ENCODE data around the gene OS9.
A peak's percentile ranks its signal among the peaks of the same experiment; 100 is the strongest.

The OS9 gene

DNA sequence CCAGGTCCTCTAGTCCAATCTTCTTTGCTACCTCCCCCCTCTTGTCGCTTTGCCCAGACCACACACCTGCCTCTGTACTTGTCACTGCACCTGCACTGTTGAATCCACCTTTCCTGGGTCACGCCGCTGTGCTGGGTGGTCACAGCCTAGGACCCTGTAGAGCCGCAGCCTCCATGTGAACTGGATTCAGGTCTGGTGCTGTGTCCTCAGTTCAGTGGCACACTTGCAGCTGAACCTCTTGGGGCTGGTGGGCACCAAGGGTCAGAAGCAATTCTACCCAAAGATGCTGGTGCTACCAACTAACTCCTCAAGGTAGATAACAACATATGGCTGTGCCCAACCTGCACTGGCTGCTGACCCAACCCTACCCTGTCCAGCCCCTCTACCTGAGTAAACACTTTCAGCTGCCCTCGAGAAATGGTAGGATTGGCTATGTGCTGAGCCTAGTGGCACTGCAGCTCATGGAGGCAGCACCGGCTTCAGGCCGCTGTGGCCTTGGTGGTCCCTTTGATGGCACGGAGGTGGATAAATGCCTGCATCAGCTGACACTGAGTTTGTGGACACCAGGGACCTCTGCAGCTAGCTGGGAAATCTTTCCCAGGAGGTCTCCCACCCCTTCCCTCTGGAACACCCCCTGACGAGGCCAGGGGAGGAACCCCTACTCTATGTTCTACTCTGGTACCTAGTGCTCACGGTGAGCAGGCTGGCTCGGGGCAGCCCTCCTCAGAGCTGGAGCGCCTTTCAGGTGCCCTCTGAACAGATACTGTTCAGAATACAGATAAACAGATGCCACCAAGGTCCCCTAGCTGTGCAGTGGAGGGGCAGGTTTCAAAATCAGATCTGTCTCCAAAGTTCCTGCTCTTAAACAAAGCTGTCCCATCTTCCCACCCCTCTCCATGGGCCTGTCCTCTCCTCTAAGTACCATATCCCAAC is 30.3 kb downstream of the OS9 start:
- no peak for TF ChIP-seq CTCF (IDR thresholded peaks at IDR 0.05; ENCODE audit: insufficient read depth, low read length, poor library complexity, severe bottlenecking)
- H3K27me3 ChIP-seq (replicated peaks; ENCODE audit: control insufficient read depth, insufficient read depth, low read length): no peaks in the 10 kb centered on the region
- no peak overlapping the region for H3K4me3 ChIP-seq (replicated peaks; ENCODE audit: low read depth, low read length)
- no peak for DNase-seq (ENCODE audit: extremely low read depth, insufficient read length)
- peaks cover 36% of the 10 kb centered on the region for H3K36me3 ChIP-seq (ENCODE audit: control insufficient read depth, insufficient read depth, low read length)

DNA sequence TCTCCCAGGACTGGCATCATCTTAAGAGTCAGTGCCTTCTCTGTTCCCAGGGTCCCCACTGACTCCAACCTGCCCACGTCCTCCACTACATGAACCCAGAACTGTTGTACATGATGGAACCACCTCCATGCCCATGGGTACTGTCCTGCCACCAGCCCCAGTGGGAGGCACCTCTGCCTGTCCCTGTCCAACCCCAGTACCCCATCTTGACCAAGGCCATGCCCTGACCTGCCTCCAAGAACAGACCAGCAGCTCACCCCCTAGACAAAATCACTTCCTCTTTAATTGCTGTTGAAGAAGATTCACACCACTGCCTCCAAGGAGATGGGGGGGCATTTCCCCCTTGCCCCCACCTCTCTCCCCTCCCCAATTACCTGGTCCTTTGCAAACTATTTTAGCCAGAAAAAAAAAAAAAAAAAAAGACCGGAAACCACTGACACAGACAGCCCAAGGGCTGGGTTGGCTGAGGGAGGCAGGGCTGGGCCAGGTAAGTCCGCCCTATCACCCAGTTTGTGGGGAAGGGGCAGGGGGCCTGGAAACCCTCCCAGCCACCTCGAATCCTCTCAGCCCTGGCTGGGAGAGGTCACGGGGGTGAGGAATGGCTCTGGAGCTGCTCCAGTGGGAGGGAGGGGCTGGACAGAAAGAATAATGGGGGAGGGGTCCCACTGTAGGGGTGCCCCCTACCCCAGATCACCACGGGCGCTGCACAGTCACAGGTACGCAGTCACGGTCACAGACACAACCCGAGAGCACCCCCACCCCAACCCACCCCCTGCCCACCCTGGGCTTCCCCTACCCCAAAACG is 31.2 kb downstream of the OS9 start:
- TF ChIP-seq CTCF (IDR thresholded peaks at IDR 0.05; ENCODE audit: insufficient read depth, low read length, poor library complexity, severe bottlenecking): no peak
- Histone ChIP-seq H3K27me3 (replicated peaks; ENCODE audit: control insufficient read depth, insufficient read depth, low read length) (no peaks in the 10 kb centered on the region), H3K36me3 (ENCODE audit: control insufficient read depth, insufficient read depth, low read length) (peaks cover 31% of the 10 kb centered on the region), H3K4me3 (replicated peaks; ENCODE audit: low read depth, low read length) (no peak overlapping the region)
- no peak for DNase-seq (ENCODE audit: extremely low read depth, insufficient read length)

- Histone ChIP-seq H3K4me3 (replicated peaks; ENCODE audit: low read depth, low read length) (no peak overlapping the region), H3K36me3 (ENCODE audit: control insufficient read depth, insufficient read depth, low read length) (peaks cover 32% of the 10 kb centered on the region), H3K27me3 (replicated peaks; ENCODE audit: control insufficient read depth, insufficient read depth, low read length) (no peaks in the 10 kb centered on the region)
- DNase-seq (ENCODE audit: extremely low read depth, insufficient read length): no peak
- TF ChIP-seq CTCF (IDR thresholded peaks at IDR 0.05; ENCODE audit: insufficient read depth, low read length, poor library complexity, severe bottlenecking): no peak
Measured at GRCh38 chr12:57725851-57726150, 31.9 kb downstream of the OS9 start.

DNA sequence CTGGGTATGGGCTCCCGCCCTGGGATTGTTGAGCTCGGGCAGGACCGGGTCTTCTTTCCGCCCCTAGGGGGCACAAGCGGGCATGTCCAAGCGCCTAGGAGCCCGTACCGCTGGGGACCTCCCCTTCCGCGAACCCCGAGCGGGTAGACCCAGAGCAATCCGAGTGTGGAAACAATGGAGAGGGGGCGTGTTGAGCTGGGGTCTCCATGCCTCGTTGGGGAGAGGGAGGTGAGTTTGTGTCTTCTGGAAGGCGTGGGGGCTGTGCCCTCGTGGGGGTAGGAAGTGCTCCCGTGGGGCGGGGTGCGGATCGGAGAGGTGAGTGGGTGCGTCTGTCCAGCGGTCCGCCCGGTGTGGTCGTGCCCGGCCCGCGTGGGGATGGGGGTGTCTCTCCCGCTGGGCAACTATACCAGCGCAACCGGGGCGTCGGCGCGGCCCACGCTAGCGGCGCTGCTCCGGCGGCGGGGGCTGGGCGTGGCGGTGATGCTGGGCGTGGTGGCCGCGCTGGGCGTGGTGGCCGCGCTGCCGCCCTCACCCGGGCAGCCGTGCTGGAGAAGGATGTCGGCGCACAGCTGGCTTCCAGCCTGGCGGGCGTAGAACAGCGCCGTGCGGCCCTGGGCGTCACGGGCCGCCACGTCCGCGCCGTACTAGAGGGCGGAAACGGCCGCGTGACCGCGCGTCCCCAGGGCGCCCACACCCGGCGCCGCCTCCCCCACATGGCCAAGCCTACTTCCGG is 32.4 kb downstream of the OS9 start:
- H3K27me3 ChIP-seq (replicated peaks; ENCODE audit: control insufficient read depth, insufficient read depth, low read length): no peaks in the 10 kb centered on the region
- no peak for DNase-seq (ENCODE audit: extremely low read depth, insufficient read length)

More for the DNA sequence above, 32.4 kb downstream of the OS9 start:
- peak; percentile 24 for TF ChIP-seq CTCF (IDR thresholded peaks at IDR 0.05; ENCODE audit: insufficient read depth, low read length, poor library complexity, severe bottlenecking)
- no peak overlapping the region for H3K4me3 ChIP-seq (replicated peaks; ENCODE audit: low read depth, low read length)
- peaks cover 31% of the 10 kb centered on the region for H3K36me3 ChIP-seq (ENCODE audit: control insufficient read depth, insufficient read depth, low read length)

Measured in GM06990 (cell line).